BJ (cell line): ENCODE data around the gene LAMA2. TPM values are rescaled to one million over a fixed set of nuclear protein-coding genes. Genes with fewer than 3 reads are reported as not detected.

Source experiments
- CTCF ChIA-PET: fragments of 350-600 bp; formaldehyde crosslinking; extraction: SDS; loops from one replicate; lab custom pipeline; 2021; ENCODE audit warnings: antibody characterized with exemption, inconsistent platforms; lab: Yijun Ruan, JAX
- POLR2A ChIA-PET: fragments of 300-600 bp; sonication (Branson Sonifier 250); formaldehyde crosslinking; extraction: SDS; loops from one replicate; lab custom pipeline; 2021; ENCODE audit warnings: antibody characterized with exemption; lab: Charles Lee
- DNase-seq: peaks from one replicate; pipeline ENCODE4 v3.0.0-alpha.2; 2011; ENCODE audit warnings: low read depth
- H3K27me3 ChIP-seq: 2 replicates; pipeline ENCODE4 v1.6.0; 2011; ENCODE audit warnings: low read length; ENCODE audit not compliant: control insufficient read depth, insufficient read depth
- H3K36me3 ChIP-seq: 2 replicates; pipeline ENCODE4 v1.5.1; 2011; ENCODE audit warnings: low read length; ENCODE audit not compliant: control insufficient read depth, insufficient read depth
- H3K4me3 ChIP-seq: 2 replicates; pipeline ENCODE4 v1.5.1; 2011; ENCODE audit warnings: low read depth, mild to moderate bottlenecking, control low read depth, low read length
- polyA plus RNA-seq: library from polyadenylated mRNA; depleted of rRNA; stranded (reverse); fragments of >200 nt; gene quantifications from 2 replicates; pipeline ENCODE4 v1.2.3, GENCODE V29; 2011
- TF ChIP-seq, protein P1 (sequence below): IDR thresholded peaks from 2 replicates; pipeline ENCODE4 v1.5.1; 2011; ENCODE audit warnings: low read depth, mild to moderate bottlenecking, control low read depth, inconsistent platforms, low read length, moderate library complexity; ENCODE audit not compliant: insufficient read depth

LAMA2 gene
- polyA plus RNA-seq, 1 experiment = 50.0 TPM

DNA sequence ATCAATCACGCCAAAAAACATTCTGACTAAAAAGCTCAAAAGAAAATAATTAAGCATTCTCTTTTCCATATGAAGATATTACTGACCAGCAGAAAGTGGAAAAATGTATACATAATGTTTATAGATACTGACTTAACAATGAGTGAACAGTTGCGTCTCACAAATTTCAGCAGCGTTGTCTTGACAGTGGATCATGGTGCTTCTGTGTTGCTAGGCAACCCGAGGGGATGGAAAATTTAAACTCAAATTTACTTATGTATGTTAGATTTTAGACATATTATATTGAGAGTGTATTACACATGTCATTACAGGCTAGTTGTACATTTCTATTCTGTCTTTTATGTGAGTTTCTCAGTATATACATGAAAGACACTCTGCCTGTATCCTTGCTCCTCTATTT is 110.2 kb downstream of the LAMA2 start:
- ChIA-PET POLR2A (no interaction called here), CTCF (interaction anchor here (1.2 kb wide), 1 partner anchor 17 kb away, joined by 3 read pairs; no protein-coding TSS in a partner anchor)
- Histone ChIP-seq H3K27me3 (no peaks in the 10 kb centered on the region), H3K4me3 (no peak overlapping the region), H3K36me3 (no peaks in the 10 kb centered on the region)
- DNase-seq = no peak
- TF ChIP-seq, protein P1, sequence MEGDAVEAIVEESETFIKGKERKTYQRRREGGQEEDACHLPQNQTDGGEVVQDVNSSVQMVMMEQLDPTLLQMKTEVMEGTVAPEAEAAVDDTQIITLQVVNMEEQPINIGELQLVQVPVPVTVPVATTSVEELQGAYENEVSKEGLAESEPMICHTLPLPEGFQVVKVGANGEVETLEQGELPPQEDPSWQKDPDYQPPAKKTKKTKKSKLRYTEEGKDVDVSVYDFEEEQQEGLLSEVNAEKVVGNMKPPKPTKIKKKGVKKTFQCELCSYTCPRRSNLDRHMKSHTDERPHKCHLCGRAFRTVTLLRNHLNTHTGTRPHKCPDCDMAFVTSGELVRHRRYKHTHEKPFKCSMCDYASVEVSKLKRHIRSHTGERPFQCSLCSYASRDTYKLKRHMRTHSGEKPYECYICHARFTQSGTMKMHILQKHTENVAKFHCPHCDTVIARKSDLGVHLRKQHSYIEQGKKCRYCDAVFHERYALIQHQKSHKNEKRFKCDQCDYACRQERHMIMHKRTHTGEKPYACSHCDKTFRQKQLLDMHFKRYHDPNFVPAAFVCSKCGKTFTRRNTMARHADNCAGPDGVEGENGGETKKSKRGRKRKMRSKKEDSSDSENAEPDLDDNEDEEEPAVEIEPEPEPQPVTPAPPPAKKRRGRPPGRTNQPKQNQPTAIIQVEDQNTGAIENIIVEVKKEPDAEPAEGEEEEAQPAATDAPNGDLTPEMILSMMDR = no peak

DNA sequence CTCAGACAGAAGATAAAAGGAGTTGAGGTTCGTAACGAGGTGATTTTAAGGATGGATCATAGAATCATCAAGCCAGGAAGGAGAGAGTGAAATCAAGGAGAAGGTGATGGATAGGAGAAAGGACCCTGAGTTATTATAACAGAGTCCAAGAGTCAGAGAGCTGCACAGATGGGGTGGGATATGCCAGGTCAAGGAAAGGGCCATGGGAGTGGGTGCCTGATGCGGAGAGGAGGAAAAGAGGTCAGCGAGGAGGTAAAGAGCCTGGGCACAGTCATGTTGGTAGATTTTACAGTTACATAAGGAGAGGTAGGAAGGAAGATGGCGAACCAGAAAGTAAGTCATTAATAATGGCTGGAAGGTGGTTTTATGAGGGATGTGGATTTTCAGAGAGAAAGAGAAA is 114.9 kb downstream of the LAMA2 start:
- POLR2A ChIA-PET = no interaction called here
- CTCF ChIA-PET = no interaction called here
- Histone ChIP-seq H3K36me3 (no peaks in the 10 kb centered on the region), H3K27me3 (no peaks in the 10 kb centered on the region), H3K4me3 (no peak overlapping the region)
- TF ChIP-seq, protein P1 = no peak
- DNase-seq = no peak

DNA sequence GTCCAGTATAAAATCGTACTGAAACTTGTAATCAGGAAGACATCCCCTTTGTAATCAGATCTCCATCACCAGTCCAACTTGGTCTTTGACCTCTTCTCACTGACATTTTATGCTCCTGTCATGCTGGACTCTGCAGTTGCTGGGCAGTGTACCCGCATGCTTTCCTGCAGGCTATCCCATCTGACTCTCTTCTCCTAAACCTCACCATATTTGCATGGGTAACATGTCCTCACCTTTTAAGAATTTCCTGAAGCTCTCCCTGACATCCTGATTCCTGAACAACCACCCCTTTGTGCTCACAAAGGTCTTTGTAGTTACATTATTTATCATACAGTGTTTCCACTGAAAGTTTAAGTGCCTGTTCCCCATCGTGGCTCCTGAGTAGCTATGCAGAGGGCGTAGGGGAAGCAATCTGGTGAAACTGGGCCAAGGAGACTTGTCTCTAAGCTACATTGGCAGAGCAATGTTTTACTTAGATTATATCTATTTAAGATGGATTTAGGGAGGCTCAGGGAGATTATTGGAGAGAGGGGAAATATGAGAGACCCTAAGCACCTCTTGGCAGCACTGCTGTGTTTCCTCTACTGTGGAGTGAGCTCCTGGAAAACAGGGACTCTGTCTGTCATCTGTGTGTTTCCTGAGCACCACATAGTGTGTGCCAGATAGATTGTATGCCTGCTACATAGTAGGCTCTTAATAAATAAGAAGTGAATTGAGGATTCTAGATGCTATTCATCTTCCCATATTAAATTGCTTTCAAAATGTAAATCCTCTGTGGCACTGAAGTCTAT is 124.0 kb downstream of the LAMA2 start:
- TF ChIP-seq, protein P1 = no peak
- no peaks in the 10 kb centered on the region for H3K27me3 ChIP-seq
- ChIA-PET CTCF (interaction anchor here (0.6 kb wide), 1 partner anchor 100 kb away, joined by 3 read pairs; no protein-coding TSS in a partner anchor), POLR2A (no interaction called here)
- DNase-seq = no peak
- no peaks in the 10 kb centered on the region for H3K36me3 ChIP-seq
- H3K4me3 ChIP-seq = no peak overlapping the region

- H3K4me3 ChIP-seq = no peak overlapping the region
- POLR2A ChIA-PET = no interaction called here
- DNase-seq = no peak
- H3K36me3 ChIP-seq = no peaks in the 10 kb centered on the region
- no peaks in the 10 kb centered on the region for H3K27me3 ChIP-seq
- TF ChIP-seq, protein P1 = no peak
- CTCF ChIA-PET = no interaction called here
These were observed 124.9 kb downstream of the LAMA2 start for GRCh38 chr6:129007701-129008373.

DNA sequence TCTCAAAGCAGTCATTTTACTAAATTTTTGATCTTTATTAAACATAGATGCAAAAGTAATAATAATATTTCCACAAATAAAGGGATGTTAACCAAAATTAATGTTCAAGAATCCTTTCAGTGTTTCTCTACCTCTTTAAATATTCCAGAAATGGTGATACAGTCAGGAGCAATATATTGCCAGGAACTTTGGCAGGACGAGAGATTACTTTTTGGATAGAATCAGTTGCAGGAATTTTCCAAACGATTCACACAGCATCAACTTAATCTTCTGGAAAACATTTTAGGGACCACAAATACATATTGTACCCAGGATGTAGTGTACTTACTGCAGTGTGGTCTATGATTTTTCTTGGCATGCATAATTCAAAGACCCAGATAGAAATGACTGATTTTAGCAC is 125.7 kb downstream of the LAMA2 start:
- POLR2A ChIA-PET = no interaction called here
- TF ChIP-seq, protein P1 = no peak
- Histone ChIP-seq H3K36me3 (no peaks in the 10 kb centered on the region), H3K27me3 (no peaks in the 10 kb centered on the region), H3K4me3 (no peak overlapping the region)
- DNase-seq = no peak
- CTCF ChIA-PET = no interaction called here
